Adrenal gland (tissue), 12 donors: ENCODE measurements around the gene MARK1. TPM values are rescaled to one million over a fixed set of nuclear protein-coding genes. Genes with fewer than 3 reads are reported as not detected.

Source experiments
- DNase-seq, 7 donors: peaks; one replicate each; pipeline ENCODE4 v3.0.0-alpha.2; 2019 to 2020
- H3K27ac ChIP-seq, 5 donors: fragments of 200-600 bp; sonication (generic) in 4 of 5; 1 replicate in 3 of 5; 2 replicates in 2 of 5; pipeline versions ENCODE4 v1.5.1 to v1.8.0; 2016 to 2020; ENCODE audit warnings: mild to moderate bottlenecking in 1 of 5
- H3K27me3 ChIP-seq: fragments of 200-600 bp; 2 replicates; pipeline ENCODE4 v1.8.0; 2021
- H3K36me3 ChIP-seq, 2 donors: fragments of 200-600 bp; replicated peaks in 1 of 2; 1 replicate in 1 of 2; 2 replicates in 1 of 2; pipeline versions ENCODE4 v1.5.1 to v1.8.0; 2018 to 2022
- H3K4me1 ChIP-seq, 2 donors: fragments of 200-600 bp; replicated peaks in 1 of 2; 1 replicate in 1 of 2; 2 replicates in 1 of 2; pipeline versions ENCODE4 v1.5.1 to v1.8.0; 2018 to 2021
- H3K4me3 ChIP-seq, 4 donors: fragments of 200-600 bp; sonication (generic) in 3 of 4; one replicate each; pipeline ENCODE4 v1.5.1; 2016 to 2018
- H3K9me3 ChIP-seq, 3 donors: fragments of 200-600 bp; sonication (generic) in 1 of 3; replicated peaks in 1 of 3; 1 replicate in 2 of 3; 2 replicates in 1 of 3; pipeline versions ENCODE4 v1.5.1 to v1.8.0; 2016 to 2021
- POLR2A ChIP-seq, 2 donors: fragments of 450-650 bp; IDR thresholded peaks; one replicate each; pipeline ENCODE4 v1.6.1; 2017; ENCODE audit warnings: antibody characterized with exemption in 2 of 2, mild to moderate bottlenecking in 2 of 2, moderate library complexity in 1 of 2
- WGBS, 4 donors: extraction: QIAGEN DNeasy Blood & Tissue Kit in 2 of 4; methylation state at CpG; one replicate each; pipeline versions ENCODE4 v1.1.5 to v1.1.7; 2013 to 2017; 5-methylcytosine and 5-hydroxymethylcytosine counted together
- intact Hi-C, 2 donors: fragments of 100-400 bp; cut with DNase I; formaldehyde crosslinking; loops; one replicate each; pipeline versions ENCODE4 v1.14.1 to v1.15.0; 2022 to 2023
- polyA plus RNA-seq, 3 donors: library from polyadenylated mRNA; stranded (reverse); fragments of 200-250 nt in 2 of 3; fragments of 350-450 nt in 1 of 3; fragmentation: Illumina TruSeq in 1 of 3; extraction: RNeasy Lipid Tissue Mini Kit (QIAGEN cat#74804) in 1 of 3; gene quantifications; one replicate each; pipeline ENCODE4 v1.2.3, GENCODE V29; 2013 to 2014
- total RNA-seq, 9 donors: library from RNA; depleted of rRNA in 4 of 9; stranded (reverse); fragments of >200 nt in 4 of 9; fragments of 120-200 nt in 1 of 9; fragmentation: NEBNext Ultra II Directional in 1 of 9; extraction: Animal tissue kit (Norgen Biotek cat#: 25700) in 1 of 9; gene quantifications; one replicate each; pipeline versions ENCODE4 v1.1.0 to v1.2.4, GENCODE V29; 2013 to 2023
- TF ChIP-seq, protein P1 (sequence below), 6 experiments: fragments of 450-650 bp in 4 of 6; fragments of 200-600 bp in 2 of 6; sonication (generic) in 1 of 6; IDR thresholded peaks; 1 replicate in 5 of 6; 2 replicates in 1 of 6; pipeline versions ENCODE4 v1.5.1 to v1.8.0; 2016 to 2021; ENCODE audit warnings: antibody characterized with exemption in 6 of 6, mild to moderate bottlenecking in 2 of 6, moderate library complexity in 1 of 6
- donor health status: healthy with polysubstance abuse.
- donor health status: Bipolar disorder and iron deficiency.
- donor health status: DM: yes; HTN: yes; CAD: no.
- donor health status: DM: no; HTN: no; CAD: no.
- donor health status: DM: no; HTN: no; CAD: no.
- donor health status: DM: yes; HTN: yes; CAD: no.

The MARK1 gene
- total and polyA plus RNA-seq, 12 donors = 1.7 to 9.1 (median 3.9) TPM

- WGBS, 4 donors = 77 to 84% (median 81%) methylated on average over 6 of the region's 6 CpGs
- intact Hi-C loops = no loop called here
- H3K27ac ChIP-seq = no peak overlapping the region
- H3K4me1 ChIP-seq = no peaks in the 10 kb centered on the region
- no peak overlapping the region for H3K4me3 ChIP-seq
- H3K9me3 ChIP-seq = no peaks in the 10 kb centered on the region
- no peak for TF ChIP-seq POLR2A (IDR thresholded peaks at IDR 0.05)
- TF ChIP-seq, protein P1, sequence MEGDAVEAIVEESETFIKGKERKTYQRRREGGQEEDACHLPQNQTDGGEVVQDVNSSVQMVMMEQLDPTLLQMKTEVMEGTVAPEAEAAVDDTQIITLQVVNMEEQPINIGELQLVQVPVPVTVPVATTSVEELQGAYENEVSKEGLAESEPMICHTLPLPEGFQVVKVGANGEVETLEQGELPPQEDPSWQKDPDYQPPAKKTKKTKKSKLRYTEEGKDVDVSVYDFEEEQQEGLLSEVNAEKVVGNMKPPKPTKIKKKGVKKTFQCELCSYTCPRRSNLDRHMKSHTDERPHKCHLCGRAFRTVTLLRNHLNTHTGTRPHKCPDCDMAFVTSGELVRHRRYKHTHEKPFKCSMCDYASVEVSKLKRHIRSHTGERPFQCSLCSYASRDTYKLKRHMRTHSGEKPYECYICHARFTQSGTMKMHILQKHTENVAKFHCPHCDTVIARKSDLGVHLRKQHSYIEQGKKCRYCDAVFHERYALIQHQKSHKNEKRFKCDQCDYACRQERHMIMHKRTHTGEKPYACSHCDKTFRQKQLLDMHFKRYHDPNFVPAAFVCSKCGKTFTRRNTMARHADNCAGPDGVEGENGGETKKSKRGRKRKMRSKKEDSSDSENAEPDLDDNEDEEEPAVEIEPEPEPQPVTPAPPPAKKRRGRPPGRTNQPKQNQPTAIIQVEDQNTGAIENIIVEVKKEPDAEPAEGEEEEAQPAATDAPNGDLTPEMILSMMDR (IDR thresholded peaks at IDR 0.05) = no peak
- no peaks in the 10 kb centered on the region for H3K27me3 ChIP-seq
- no peaks in the 10 kb centered on the region for H3K36me3 ChIP-seq
- DNase-seq = no peak
These were observed 11.8 kb upstream of the MARK1 start for GRCh38 chr1:220516014-220516721.

GRCh38 chr1:220516722-220517042, 11.3 kb upstream of the MARK1 start:
- no peaks in the 10 kb centered on the region for H3K4me1 ChIP-seq
- H3K4me3 ChIP-seq = no peak overlapping the region
- H3K27ac ChIP-seq = no peak overlapping the region
- intact Hi-C loops = no loop called here
- H3K36me3 ChIP-seq = no peaks in the 10 kb centered on the region
- TF ChIP-seq, protein P1 (IDR thresholded peaks at IDR 0.05) = no peak
- TF ChIP-seq POLR2A (IDR thresholded peaks at IDR 0.05) = no peak
- no peaks in the 10 kb centered on the region for H3K27me3 ChIP-seq
- no peaks in the 10 kb centered on the region for H3K9me3 ChIP-seq
- WGBS, 4 donors = 75 to 84% (median 78%) methylated on average over 2 of the region's 2 CpGs
- no peak for DNase-seq

DNA sequence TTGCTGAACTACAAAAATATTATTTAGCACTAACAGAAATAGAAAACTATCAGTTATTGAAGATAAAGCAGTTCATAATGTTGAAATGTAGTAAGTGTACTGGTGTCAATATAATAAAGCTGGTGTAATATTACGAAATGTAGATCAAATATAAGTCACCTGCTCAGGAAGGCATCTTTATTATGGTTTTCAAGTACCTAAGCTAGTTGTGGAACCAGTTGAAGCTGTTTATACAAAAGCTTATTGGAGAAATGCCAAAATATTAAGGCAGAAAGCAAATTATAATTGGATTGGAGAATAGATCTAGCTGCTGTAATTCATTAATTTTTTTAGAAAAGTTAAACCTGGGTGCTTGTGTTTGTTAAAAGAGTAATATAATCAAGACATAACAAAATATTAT, 6.2 kb upstream of the MARK1 start:
- H3K9me3 ChIP-seq = no peaks in the 10 kb centered on the region
- intact Hi-C loops = no loop called here
- no peak for TF ChIP-seq POLR2A (IDR thresholded peaks at IDR 0.05)
- TF ChIP-seq, protein P1 (IDR thresholded peaks at IDR 0.05) = no peak
- H3K27me3 ChIP-seq = no peaks in the 10 kb centered on the region
- H3K4me3 ChIP-seq = no peak overlapping the region
- peaks cover 0 to under 1% of the 10 kb centered on the region in 2 donors for H3K4me1 ChIP-seq
- DNase-seq = no peak
- H3K36me3 ChIP-seq = no peaks in the 10 kb centered on the region
- WGBS, 4 donors = 74 to 76% (median 74%) methylated on average over 1 of the region's 1 CpG
- no peak overlapping the region for H3K27ac ChIP-seq

GRCh38 chr1:220526294-220526693, 1.6 kb upstream of the MARK1 start:
- intact Hi-C loops = no loop called here
- H3K27ac ChIP-seq = no peak overlapping the region
- H3K9me3 ChIP-seq = no peaks in the 10 kb centered on the region
- WGBS, 4 donors = 47 to 58% (median 56%) methylated on average over 7 of the region's 7 CpGs
- no peak for TF ChIP-seq POLR2A (IDR thresholded peaks at IDR 0.05)
- TF ChIP-seq, protein P1 (IDR thresholded peaks at IDR 0.05) = no peak
- no peaks in the 10 kb centered on the region for H3K27me3 ChIP-seq
- no peak for DNase-seq
- no peaks in the 10 kb centered on the region for H3K36me3 ChIP-seq
- peaks cover 0 to 11% of the 10 kb centered on the region in 2 donors for H3K4me1 ChIP-seq
- no peak overlapping the region for H3K4me3 ChIP-seq
